SK-N-SH treated with all-trans-retinoic acid at 6 μM for 48 hours (cell line): Measurements from ENCODE around the gene BRD9.
"Not testable (repeated sequence)": the region's sequence is repeated elsewhere in the genome, so short reads cannot be mapped to it uniquely, and the experiment has no call there.

ENCODE experiments used
- BACH2 ChIP-seq: fragments of 250-450 bp; sonication (Bioruptor Pico); IDR thresholded peaks from 2 replicates; pipeline ENCODE4 v1.9.0; 2021; ENCODE audit warnings: mild to moderate bottlenecking, borderline replicate concordance
- ZFP3 ChIP-seq: fragments of 250-450 bp; sonication (Bioruptor Pico); IDR thresholded peaks from 2 replicates; pipeline ENCODE4 v1.5.0; 2020; ENCODE audit warnings: mild to moderate bottlenecking, moderate library complexity
- ZFP30 ChIP-seq: fragments of 450-650 bp; formaldehyde crosslinking; IDR thresholded peaks from 2 replicates; pipeline ENCODE4 v1.5.0; 2022; ENCODE audit warnings: mild to moderate bottlenecking, moderate library complexity

DNA sequence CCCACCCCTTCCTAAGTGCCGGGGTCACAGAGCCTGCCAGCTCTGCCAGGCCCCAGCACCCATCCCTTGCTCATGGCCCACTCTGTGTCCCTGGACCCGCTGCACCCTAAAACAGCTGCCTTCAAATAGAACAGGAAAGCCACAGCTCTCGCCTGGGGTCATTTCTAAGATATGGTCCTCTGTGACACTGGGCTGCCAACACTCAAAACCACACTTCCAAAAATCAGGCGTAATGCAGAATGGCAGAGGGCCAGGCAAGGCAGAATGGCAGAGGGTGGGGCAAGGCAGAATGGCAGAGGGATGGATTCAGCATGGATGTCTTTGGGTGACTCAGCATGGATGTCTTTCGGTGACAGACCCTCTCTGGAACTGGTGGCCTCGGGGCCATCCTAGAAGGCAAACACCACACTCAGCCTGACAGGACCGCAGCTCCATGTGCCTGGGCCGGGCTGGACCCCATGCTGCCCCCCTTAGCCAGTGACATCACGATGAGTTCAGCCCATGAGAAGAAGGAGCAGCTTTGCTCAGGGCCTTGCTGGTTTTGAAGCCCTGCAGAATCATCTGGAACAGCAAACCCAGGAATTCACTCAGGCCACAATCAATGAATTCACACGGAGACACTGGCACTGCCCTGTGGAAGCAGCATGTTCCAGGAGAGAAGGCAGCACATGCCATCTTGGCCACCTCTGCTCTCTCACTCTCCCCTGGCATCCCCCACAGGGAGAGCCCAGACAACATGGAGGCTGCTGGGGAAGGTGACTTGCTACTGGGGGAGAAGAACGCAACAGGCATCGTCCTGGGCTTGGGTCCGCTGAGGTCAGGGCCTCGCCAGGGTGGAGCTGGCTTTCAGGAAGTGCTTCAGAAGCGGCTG is 50.8 kb downstream of the BRD9 start:
- TF ChIP-seq ZFP30, BACH2, ZFP3 (CRISPR knock-in tag): not testable (repeated sequence)
